ENCODE results near the gene ZNF549.

ZNF549 gene

DNA sequence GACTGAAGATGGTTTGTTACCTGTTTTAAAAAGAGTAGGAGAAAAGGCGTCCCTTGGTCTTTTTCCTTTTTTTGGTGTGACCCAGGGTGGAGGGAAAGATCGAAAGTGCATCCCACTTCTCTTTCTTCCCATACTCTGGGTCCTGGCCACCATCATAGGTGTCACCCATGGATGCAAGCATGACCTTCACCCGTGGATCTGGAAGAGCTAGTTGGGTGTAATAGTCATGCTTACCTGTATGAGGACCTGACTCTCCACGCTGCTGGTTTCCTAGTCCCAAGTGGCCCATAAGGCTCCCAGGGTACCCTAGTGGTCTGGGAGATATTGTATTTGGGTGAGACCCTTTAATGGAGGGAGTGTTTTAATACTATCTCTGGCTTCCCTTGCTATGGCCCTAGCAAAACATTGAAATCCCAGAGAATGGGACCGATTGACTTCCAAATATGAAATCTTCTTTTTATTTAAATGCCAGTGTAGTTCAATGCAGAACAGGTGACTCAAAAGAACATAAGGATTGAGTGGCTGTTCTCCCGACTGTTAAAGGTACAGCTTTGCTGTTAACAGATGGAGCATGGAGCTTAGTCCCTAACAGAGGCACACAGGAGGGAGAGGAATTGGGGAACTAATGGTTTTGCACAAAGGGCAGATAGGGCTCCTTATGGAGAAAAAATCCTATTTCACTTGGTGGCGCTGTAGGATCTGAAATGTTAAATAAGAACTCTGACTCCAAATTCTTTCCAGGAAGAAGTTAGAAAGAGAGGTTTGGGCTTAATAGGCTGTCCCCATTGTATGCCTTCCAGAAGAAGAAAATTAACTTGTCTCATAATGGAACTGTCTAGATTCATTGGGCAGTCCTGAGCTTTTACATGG, 39.5 kb downstream of the ZNF549 start:
- DNase-seq (ENCODE audit: low read depth), result peak; percentile 20

DNA sequence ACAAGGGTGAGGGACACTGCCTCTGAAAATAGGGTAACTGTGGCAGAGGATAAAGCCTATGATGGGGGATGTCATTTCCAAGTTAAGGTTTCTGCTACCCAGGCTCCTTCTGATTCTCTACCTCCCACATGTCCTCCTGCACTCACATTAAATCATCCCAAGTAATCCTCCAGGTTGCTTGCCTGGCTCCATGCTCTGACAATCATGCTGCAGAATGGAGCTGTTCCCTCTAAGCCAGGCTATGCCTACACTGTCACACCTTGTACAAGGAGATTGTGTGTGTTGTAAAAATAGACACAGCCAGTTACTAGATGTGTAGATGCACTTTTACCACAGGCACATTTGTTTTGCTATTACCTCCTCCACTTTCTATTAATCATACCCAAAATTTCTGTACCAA, 43.6 kb downstream of the ZNF549 start:
- no peak for DNase-seq (ENCODE audit: low read depth)

DNA sequence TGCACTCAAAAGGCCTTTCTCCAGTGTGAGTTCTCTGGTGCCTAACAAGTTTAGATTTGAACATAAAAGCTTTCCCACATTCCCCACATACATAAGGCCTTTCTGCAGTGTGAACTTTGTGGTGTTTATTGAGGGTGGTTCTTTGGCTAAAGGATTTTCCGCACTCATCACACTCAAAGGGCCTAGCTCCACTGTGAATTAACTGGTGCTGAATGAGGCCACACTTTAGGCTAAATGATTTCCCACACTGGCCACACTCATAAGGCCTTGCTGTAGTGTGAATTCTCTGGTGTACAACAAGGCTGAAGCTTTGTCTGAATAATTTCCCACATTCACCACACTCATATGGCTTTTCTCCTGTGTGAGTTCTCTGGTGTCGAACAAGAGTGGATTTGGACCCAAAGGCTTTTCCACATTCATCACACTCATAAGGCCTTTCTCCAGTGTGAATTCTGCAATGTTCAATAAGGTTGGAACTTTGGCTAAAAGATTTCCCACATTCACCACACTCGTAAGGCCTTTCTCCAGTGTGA, 45.3 kb downstream of the ZNF549 start:
- no peak for DNase-seq (ENCODE audit: low read depth)

DNA sequence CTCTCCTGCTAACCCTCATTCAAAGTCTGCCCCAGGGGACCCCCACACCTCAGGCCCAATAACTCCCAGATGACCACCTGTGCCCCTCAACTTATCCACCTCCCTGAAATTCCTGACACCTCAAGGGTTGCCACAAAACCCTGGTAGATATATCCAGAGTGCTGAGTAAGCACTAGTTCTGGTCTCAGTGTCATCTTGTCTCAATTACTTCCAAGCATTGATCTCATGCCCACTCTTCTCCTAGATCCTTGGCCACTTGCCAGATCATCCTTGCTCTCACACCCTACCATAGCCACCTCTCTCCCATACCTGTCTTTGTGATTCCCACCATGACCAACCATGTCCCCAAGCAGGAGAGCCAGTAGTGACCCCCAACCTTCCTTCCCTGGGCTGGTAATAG, 49.5 kb downstream of the ZNF549 start:
- DNase-seq (ENCODE audit: low read depth), result no peak

DNA sequence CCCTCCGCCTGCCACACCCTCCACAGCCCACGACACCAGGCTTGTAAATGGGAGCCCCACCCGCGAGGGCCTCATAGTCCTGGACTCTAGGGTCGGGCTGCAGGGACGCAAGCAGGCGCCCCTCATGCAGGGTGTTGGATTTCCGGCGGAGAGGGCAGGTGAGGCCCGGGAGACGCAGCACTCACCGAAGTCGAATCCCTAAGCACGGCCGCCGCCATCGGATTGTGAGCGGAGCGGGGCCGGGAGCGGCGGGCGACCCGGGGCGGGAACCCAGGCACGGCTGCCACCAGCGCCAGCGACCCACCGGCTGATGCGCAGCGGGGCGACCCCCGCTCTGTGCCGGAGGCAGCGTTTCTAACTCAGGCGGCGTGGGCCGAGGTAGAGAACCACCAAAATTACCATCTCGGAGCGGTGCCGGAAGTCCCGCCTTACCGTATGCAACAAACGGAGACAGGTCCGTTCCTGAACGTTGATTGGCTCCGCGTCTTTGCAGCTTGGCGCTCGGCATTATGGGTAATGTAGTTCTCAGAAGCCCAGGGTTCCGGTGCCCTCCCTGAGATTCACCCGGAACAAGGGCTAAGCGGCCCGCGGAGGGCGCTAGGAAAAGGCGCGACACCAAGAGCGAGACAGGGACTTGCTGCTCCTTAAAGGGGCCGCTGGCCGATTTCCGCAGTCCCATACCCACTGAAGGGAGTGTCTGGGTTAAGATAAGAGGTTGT, 51.5 kb downstream of the ZNF549 start, which contains the start of gene ZNF416:
ZNF416 (minus strand) TSS at position 425 of the 719 bp plus-strand sequence; CDS start at position 218, 207 bp downstream.
- peak; percentile 100 for DNase-seq (ENCODE audit: low read depth)

DNA sequence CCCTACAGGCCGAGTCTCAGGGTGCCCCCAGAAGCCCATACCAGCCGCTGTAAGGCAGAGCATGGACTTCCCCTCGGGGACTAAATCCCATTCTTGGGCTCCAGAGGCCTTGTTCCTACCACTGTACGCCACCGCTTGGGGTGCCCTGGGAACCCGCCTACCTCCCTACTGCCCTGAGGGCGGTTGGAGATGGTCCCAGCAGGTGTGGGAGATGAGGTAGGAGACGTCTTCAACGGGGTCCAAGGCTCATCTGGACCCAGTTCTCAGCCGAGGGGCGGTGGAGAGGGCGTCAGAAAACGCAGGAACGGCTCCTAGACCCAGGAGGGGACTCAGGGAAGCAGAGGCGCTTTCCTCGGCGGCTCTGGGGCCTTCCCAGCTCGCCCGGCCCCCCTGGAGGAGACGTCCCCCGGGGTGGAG, 56.0 kb downstream of the ZNF549 start:
- DNase-seq (ENCODE audit: low read depth), result no peak

DNA sequence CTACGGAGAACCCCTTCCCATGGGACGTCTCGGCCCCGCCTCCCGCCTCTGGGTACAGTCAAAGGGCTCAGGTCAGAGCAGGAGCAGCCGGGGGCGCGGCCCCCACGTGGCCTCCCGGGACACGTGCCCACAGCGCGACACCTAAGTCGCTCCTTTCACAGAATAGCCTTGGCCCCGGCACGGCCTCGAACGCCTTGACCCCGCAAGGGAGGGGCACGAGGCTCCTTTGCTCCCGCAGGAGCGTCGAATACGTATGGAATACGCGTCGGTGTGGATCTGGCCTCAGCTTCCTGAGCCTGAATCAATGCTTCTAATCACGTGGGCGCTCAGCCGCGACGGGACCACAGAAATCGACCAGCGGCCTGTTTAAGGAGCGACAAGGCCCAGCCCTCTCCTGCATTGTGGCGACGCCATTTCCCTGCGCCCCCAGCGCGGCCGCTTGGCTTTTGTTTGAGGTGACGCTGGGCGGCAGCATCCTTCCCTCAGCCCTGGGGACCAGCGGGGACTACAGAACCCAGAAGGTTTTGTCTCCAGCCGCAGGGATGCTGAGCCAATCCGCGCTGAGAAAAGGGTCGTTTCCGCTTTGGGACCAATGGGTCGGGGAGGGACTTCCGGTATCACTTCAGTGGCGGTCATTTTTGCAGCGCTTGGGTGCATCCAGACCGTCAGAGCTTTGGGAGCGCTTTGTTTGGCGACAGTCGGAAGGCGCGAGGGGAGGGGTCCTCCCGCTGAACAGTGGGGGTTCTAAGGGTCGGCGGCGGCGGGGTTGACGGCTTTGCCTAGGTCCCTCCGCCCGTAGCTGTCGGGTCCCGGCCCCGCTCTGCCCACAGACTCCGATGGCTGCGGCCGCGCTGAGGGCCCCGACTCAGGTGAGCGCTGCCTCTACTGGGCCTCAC, 56.6 kb downstream of the ZNF549 start, which contains the start of gene ZIK1:
ZIK1 (plus strand) TSS at position 625 of the 896 bp plus-strand sequence; CDS start at position 837, 212 bp downstream.
- peak; percentile 90 for DNase-seq (ENCODE audit: low read depth)

DNA sequence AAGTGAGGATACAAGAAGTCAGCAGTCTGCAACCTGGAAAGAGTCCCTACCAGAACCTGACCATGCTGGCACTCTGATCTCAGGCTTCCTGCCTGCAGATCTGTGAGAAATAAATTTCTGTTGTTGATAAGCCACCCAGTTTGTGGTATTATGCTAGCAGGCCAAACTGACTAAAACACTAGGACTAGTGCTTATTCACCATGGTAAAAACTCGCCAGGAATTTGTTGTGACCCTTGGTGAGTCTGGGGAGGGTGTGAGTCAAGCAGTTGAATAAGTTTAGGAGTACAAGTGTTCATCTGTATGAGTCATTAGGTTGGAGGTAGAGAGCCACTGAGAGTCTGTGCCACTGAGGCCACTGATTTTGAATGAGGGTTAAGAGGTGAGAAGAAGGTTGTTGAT, 60.4 kb downstream of the ZNF549 start:
- DNase-seq (ENCODE audit: low read depth), result no peak

DNA sequence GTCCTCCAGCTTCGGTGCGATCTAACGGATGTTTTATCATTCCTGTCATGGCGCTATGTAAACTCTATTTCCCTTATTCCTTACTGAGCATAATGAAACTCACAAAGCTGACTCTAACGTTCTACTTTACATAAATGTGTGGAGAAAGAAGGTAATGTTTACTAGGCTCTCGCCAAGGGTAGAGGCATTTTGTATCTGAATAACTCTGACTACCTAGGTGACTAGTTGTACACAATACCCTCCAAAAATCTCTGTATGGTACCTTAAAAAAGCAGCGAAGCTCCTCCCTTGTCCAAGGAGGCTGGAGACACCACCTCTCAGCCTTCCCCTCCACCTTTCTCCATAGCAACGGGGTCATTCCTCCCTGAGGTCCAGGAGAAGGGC, 72.2 kb downstream of the ZNF549 start:
- DNase-seq (ENCODE audit: low read depth), result no peak

DNA sequence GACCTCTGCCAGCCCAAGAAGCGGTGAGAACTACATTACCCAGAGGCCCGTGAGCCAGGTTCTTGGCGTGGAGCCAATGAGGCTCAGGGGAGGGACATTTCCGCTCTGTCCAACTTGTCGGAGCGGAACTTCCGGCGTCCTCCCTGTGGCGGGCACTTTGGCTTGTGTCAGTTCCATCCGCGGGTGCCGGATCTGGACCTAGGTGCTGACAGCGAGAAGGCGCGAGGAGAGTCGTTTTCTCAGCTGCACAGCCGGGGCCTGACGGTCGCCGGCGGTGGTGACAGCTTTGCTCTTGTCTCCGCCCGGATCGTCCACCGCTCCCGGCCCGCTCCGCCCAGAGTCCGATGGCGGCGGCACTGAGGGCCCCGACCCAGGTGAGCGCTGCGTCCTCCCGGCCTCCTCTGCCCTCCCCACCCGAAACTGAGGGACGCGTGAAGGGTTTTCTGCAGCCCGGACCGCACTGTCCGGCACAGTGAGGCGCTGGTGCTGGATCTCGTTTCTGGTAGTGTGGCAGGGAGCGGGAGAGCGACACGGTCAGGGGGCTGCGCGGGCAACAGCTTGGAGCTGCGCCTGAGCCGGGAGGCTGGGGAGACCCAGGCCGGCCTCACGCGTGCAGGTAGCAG, 72.7 kb downstream of the ZNF549 start, which contains the start of gene ZNF530:
ZNF530 (plus strand) TSS at position 125 of the 623 bp plus-strand sequence. CDS start 4,461 bp downstream, outside the sequence.
- DNase-seq (ENCODE audit: low read depth), result peak; percentile 93

DNA sequence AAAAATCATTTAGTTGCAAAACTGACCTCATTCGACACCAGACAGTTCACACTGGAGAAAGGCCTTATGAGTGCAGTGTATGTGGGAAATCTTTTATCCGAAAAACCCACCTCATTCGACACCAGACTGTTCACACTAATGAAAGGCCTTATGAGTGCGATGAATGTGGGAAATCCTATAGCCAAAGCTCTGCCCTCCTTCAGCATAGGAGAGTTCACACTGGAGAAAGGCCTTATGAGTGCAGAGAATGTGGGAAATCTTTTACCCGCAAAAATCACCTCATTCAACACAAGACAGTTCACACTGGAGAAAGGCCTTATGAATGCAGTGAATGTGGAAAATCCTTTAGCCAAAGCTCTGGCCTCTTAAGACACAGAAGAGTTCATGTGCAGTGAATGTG, 79.8 kb downstream of the ZNF549 start:
- DNase-seq (ENCODE audit: low read depth), result no peak

Data from CMK (cell line).